ENCODE measurements around the gene SCARB2.
"Not testable (repeated sequence)": the region's sequence is repeated elsewhere in the genome, so short reads cannot be mapped to it uniquely, and the experiment has no call there.

SCARB2 gene, protein sequence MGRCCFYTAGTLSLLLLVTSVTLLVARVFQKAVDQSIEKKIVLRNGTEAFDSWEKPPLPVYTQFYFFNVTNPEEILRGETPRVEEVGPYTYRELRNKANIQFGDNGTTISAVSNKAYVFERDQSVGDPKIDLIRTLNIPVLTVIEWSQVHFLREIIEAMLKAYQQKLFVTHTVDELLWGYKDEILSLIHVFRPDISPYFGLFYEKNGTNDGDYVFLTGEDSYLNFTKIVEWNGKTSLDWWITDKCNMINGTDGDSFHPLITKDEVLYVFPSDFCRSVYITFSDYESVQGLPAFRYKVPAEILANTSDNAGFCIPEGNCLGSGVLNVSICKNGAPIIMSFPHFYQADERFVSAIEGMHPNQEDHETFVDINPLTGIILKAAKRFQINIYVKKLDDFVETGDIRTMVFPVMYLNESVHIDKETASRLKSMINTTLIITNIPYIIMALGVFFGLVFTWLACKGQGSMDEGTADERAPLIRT

DNA sequence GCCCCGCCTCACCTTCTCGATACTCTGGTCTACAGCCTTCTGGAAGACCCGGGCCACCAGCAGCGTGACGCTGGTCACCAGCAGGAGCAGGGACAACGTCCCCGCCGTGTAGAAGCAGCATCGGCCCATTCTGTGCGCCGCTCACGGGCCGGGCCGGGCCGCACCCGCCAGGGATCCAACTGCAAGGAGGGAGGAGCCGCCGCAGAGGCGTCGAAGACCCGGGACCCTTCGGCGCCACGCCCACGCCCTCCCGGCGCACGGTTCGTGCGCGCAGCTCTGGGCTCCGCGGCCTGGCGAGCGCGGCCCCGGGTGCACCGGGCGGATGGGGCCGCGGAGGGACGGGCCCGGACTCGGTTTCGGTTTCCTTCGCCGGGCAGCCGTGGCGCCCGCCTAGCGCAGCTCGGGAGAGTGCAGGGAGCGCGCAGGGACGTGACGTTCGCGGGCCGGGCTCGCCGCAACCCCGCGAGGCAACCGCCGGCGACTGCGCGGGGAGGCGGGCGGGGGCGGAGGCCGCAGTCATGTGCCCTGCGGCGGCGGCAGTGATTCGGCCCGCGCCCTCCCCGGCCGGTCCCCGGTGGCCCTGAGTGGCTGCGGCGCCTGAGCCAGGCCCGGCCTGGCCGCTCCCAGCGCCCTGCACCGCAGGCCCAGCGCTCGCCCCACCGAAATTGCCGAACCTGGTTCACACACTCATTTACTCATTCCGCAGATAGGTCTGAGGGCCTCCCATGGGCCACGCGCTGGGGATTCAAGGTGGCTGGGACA, at the start of gene SCARB2:
Gene SCARB2, minus strand, starts transcription at position 410 of the 762 bp plus-strand sequence. Its CDS starts 281 bp downstream, at position 129.
- DNase-seq (ENCODE audit: low spot score): peak; percentile 94

GRCh38 chr4:76260571-76260970, 46.9 kb upstream of the SCARB2 start:
- no peak for DNase-seq (ENCODE audit: low spot score)

GRCh38 chr4:76257824-76258223, 44.2 kb upstream of the SCARB2 start:
- DNase-seq (ENCODE audit: low spot score): no peak

DNA sequence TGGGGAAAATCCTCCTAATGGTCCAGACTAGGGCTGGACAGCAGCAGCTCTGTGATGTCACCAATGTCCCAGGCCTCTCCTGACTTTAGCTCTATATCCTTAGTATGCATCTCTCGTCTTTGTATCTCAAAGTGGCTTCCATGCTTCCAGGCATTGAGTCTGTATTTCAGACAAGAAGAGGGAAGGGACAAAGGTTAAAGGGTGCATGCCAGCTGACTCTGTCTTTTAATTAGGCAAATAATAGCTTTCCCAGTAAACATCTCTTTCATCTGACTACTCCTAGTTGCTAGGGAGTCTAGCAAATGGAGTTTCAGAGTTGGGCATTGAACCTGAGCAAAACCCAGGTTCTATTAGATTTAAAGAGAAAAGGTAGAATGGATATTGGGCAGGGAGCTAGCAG, 43.3 kb upstream of the SCARB2 start:
- no peak for DNase-seq (ENCODE audit: low spot score)

DNA sequence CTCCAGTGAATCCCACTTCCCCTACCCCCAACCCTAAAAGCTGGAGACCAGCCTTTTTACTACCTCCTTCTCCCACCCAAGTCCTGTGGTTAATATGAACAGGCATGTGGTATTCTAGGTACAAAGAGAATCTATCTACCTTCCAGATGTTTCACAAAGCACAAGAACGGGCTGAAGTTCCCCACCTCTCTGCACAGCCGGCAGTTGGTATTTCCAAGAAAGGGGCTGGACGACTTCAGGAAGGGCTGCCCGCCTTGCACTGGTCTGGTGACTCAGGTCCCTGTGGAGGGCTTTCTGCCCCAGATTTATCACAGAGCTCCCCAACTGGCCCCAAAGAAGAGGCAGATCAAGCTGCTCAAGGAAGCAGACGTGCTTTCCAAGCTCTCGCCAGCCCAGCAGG, 42.4 kb upstream of the SCARB2 start:
- no peak for DNase-seq (ENCODE audit: low spot score)

- DNase-seq (ENCODE audit: low spot score): no peak
These were observed 39.9 kb upstream of the SCARB2 start for GRCh38 chr4:76253511-76253910.

DNA sequence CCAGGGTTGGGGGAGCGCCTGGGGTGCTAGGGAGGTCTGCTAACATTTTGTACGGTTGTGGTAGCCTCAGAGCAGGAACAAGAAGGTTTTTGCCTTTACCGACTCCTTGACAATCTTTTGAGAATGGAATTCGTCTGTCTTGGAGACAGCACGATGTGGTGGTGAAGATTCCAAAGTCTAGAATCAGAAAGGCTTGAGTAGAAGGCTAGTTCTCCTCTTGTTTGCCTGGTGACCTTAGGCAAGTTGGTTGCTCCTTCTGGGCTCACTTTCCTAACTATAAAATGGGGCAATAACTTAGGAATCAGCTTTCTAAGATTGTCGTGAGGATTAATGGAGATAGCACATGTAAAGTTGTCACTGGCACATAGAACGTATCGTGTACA, 38.6 kb upstream of the SCARB2 start:
- no peak for DNase-seq (ENCODE audit: low spot score)

DNA sequence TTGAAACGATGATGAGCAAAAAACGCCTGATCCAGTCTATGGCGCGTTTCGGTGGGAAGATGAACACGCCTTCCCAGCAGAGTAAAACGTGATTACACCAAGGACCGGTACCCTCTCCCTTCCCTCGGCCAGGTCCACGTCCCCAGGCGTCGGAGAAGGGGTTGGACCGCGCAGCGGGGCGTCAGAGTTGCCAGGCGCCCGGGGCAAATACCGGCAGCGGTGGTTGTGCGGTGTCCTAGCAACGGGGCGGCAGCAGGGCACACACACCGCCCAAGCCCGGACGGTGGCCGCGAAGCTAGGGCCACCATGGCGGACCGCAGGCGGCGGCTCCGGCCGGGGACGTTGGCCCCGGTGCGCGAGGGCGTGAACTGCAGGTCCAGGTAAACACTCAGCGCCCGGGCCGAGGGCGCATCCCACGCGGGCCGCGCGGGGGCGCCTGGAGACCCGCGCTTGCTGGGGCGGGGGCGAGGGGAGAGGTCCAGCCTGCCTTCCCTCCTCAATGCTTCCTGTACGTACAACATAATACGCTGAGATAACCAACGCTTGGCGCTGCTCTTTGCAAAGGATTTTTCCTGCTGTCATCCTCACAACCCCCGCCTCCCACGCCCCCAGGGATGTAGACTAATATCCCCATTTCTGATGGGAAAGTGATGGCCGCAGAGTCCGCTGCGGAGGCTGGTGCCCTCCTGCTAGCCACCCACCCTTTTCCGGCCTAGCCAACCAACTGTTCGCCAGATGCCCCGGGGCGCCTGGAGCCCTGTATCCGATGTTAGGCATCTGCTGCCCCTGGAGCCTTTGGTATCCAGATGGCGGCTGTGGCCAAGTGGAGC, 38.0 kb upstream of the SCARB2 start, which contains the start of gene FAM47E:
Gene FAM47E, plus strand, starts transcription at position 281 of the 830 bp plus-strand sequence. Its CDS starts 26 bp downstream, at position 307.
- DNase-seq (ENCODE audit: low spot score): peak; percentile 93

DNA sequence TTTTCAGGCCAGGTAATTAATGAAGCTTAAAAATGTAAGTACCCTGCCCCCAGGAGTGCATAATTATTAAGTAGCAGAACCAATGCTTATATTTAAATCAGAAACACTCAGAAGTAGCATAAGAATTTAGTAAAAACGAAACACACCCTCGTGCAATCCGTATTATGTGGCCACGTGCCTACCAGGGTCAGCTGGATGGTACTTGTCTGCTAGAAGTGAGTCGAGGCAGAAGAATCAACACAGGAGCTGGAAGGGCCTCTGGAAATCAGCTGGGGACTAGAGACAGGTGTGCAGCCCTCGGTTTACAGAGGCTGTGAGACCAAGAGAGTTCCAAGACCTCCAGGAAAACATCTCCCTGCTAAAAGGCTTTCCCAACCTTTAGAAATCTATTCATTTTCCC, 37.3 kb upstream of the SCARB2 start:
- DNase-seq (ENCODE audit: low spot score): peak; percentile 25

DNA sequence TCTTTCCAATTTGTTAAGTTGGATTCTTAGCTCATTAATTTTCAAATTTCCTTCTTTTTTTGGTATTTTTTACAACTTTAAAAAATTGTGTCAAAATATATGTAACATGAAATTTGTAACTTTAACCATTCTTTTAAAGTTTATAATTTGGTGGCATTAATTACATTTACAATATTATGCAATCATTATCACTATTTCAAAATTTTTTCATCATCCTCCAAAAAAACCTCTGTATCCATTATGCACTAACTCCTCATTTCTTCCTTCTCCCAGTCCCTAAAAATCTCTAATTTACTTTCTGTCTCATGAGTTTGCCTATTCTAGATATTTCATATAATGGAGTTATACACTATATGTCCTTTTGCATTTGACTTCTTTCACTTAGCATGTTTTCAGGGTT, 33.2 kb upstream of the SCARB2 start:
- DNase-seq (ENCODE audit: low spot score): no peak

DNA sequence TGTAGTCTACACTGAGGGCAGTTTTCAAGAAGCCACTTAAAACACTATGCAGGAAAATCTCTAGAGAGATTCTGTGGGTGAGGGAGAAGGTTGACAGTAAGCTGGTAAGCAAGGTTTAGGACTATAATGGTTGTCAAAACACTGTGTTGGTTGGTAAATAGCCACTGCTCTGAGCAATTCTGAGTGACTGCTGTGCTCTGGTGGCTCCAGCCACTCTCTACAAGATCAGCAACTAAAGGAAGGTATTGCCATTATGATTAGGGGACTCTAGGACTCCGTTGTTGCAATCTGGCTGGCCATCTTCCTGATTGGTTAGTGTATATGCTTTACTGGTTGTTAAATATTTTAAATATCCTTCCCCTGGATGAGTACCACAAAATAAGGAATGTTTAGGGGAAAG, 32.4 kb upstream of the SCARB2 start:
- DNase-seq (ENCODE audit: low spot score): no peak

DNA sequence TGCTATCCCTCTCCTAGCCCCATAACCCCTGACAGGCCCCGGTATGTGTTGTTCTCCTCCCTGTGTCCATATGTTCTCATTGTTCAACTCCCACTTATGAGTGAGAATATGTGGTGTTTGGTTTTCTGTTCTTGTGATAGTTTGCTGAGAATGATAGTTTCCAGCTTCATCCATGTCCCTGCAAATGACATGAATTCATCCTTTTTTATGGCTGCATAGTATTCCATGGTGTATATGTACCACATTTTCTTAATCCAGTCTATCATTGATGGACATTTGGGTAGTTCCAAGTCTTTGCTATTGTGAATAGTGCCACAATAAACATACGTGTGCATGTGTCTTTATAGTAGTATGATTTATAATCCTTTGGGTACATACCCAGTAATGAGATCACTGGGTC, 30.3 kb upstream of the SCARB2 start:
- DNase-seq (ENCODE audit: low spot score): not testable (repeated sequence)

DNA sequence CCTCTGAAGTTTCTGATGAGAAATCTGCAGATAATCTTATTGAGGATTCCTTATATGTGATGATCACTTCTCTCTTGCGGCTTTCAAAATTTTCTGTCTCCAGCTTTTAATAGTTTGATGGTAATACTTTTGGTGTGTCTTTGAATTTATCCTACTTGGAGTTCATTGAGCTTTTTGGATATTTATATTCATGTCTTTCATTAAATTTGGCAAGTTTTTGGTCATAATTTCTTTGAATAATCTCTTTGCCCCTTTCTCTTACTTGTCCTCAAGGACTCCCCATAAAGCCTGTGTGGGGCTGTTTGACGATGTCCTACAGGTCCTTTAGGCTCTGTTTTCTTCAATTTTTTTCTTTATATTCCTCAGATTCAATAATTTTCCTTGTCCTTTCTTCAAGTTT, 26.6 kb upstream of the SCARB2 start:
- DNase-seq (ENCODE audit: low spot score): no peak

DNA sequence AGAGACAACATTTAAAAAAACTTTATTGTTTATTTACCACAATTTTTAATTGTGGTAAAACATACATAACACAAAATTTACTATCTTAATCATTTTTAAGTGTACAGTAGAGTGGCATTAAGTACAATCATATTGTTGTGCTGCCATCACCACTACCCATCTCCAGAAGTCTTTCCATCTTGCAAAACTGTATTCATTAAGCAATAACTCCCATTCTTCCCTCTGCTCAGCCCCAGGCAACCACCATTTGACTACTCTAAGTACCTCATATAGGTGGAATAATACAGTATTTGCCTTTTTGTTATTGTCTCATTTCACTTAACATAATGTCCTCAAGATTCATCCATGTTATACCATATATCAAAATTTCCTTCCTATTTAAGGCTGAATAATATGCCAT, 25.1 kb upstream of the SCARB2 start:
- DNase-seq (ENCODE audit: low spot score): no peak

- no peak for DNase-seq (ENCODE audit: low spot score)
These were observed 24.6 kb upstream of the SCARB2 start for GRCh38 chr4:76238236-76238635.

DNA sequence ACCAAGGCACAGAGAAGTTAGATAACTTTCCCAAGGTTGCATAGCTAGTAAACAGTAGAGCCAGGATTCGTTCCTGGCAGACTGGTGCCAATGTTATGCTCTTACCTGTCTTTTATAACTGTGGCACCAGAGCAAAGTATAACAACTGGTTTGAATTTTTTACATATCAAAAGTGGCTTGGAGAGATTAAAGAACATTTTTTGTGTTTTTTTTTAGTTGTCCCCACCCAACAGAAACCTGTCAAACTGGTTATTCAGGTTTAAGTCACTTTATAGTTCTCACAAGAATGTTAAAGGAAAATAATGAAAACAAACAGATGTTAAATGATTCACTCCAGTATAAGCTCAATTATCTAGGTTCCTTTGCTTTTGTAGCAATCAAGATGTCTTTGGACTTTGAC, 22.3 kb upstream of the SCARB2 start:
- no peak for DNase-seq (ENCODE audit: low spot score)

- DNase-seq (ENCODE audit: low spot score): no peak
These were observed 21.8 kb upstream of the SCARB2 start for GRCh38 chr4:76235407-76235806.

DNA sequence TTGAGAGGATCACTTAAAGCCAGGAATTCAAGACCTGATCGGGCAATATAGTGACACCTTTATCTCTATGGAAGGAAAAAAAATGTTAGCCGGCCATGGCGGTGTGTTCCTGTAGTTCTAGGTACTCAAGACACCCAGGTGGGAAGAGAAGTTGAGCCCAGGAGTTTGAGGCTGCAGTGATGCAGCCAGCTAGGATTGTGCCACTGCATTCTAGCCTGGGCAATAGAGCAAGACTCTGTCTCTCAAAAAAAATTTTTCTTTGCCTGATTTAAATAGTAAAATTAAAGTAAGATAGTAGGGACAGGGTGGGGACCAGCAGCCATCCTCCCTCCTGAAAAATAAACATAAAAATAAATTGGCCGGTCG, 21.0 kb upstream of the SCARB2 start:
- no peak for DNase-seq (ENCODE audit: low spot score)

DNA sequence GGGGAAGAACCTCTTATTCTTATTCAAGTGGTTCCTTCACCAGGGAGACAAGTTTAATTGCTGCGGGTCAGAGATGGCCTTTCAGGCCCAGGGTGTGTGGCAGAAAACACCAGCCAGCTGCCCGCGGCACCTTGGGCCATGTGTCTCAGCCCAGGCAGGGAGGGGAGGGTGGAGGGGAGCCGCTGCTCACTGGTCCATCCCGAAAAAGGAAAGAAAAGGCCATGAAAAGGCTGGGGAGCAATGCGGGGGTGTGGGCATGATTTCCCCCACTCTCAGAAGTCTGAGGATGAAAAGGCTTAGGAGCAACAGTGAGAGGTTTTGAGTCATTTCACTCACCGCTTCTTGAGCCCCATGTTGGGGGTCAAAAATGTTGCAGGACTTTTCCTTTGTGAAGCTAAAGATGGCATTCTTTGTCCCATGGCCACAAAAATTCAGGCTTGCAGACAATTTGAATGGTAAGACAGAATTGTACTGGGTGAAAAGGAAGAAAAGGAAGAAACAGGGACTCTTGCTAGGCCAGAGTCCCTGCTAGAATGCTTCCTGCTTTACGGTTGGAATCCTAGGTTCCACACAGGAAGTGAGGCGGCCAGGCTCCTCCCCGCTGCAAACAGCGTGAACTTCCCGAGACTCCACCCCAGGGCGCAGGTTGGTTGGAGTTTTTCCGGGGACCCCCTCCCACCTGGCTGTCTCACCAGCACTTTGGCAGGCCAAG, 20.5 kb upstream of the SCARB2 start:
- DNase-seq (ENCODE audit: low spot score): no peak

DNA sequence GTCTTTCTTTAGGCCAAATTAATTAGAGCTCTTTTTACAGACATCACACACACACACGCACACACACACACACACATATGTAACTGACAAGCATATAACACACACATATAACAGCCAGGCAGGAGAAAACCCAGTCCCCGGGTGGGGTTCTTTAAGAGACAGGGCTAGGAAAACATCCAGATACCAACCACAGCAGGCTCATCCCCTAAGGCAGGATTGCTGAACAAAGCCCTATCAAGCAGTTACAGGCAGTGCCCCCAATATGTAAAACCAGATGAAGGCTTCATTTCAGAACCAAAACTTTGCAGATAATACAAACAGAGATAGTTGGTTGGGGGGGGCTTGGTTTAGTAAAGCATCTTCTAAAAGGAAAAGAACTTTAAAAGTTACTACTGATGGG, 19.9 kb upstream of the SCARB2 start:
- no peak for DNase-seq (ENCODE audit: low spot score)

- DNase-seq (ENCODE audit: low spot score): no peak
These were observed 19.5 kb upstream of the SCARB2 start for GRCh38 chr4:76233083-76233482.

GRCh38 chr4:76232681-76233080, 19.1 kb upstream of the SCARB2 start:
- DNase-seq (ENCODE audit: low spot score): no peak

Data from iPS-NIHi11 (cell line).